Sigmoid colon (tissue), 7 donors: ENCODE results near the gene GTF2A1L. TPM values are rescaled to one million over a fixed set of nuclear protein-coding genes. Genes with fewer than 3 reads are reported as not detected.

Experiments
- DNase-seq: peaks from one replicate; pipeline ENCODE4 v3.0.0-alpha.2; 2019
- H3K27ac ChIP-seq, 4 donors: fragments of 200-600 bp; sonication (generic); one replicate each; pipeline ENCODE4 v1.5.1; 2016 to 2019; ENCODE audit warnings: mild to moderate bottlenecking in 1 of 4
- H3K27me3 ChIP-seq, 3 donors: fragments of 200-600 bp; sonication (generic); one replicate each; pipeline ENCODE4 v1.5.1; 2019; ENCODE audit warnings: mild to moderate bottlenecking in 1 of 3
- H3K36me3 ChIP-seq, 4 donors: fragments of 200-600 bp; sonication (generic); one replicate each; pipeline ENCODE4 v1.5.1; 2016 to 2019
- H3K4me1 ChIP-seq, 4 donors: fragments of 200-600 bp; sonication (generic); one replicate each; pipeline ENCODE4 v1.5.1; 2017 to 2019
- H3K4me3 ChIP-seq, 4 donors: fragments of 200-600 bp; sonication (generic); one replicate each; pipeline ENCODE4 v1.5.1; 2017 to 2019; ENCODE audit warnings: mild to moderate bottlenecking in 2 of 4, moderate library complexity in 1 of 4
- H3K9me3 ChIP-seq, 4 donors: fragments of 200-600 bp in 3 of 4; sonication (generic) in 3 of 4; one replicate each; pipeline versions ENCODE4 v1.5.1 to v1.6.1; 2013 to 2019
- CTCF ChIP-seq, 4 experiments: fragments of 450-650 bp in 3 of 4; fragments of 200-600 bp in 1 of 4; IDR thresholded peaks; one replicate each; pipeline ENCODE4 v1.5.1; 2016 to 2019; ENCODE audit warnings: antibody characterized with exemption in 4 of 4, mild to moderate bottlenecking in 3 of 4, moderate library complexity in 2 of 4
- EP300 ChIP-seq, 4 donors: sonication (generic); formaldehyde crosslinking; IDR thresholded peaks; one replicate each; pipeline ENCODE4 v1.6.1; 2017; ENCODE audit warnings: antibody characterized with exemption in 4 of 4
- POLR2A ChIP-seq, 2 donors: fragments of 450-650 bp; IDR thresholded peaks; one replicate each; pipeline ENCODE4 v1.6.1; 2016; ENCODE audit warnings: antibody characterized with exemption in 2 of 2, mild to moderate bottlenecking in 2 of 2, moderate library complexity in 2 of 2
- POLR2AphosphoS5 ChIP-seq, 4 donors: sonication (generic); formaldehyde crosslinking; IDR thresholded peaks; one replicate each; pipeline ENCODE4 v1.6.1; 2017; ENCODE audit warnings: antibody characterized with exemption in 4 of 4
- whole genome bisulfite sequencing, 2 donors: extraction: QIAGEN DNeasy Blood & Tissue Kit; methylation state at CpG; one replicate each; pipeline ENCODE4 v1.1.7; 2013; 5-methylcytosine and 5-hydroxymethylcytosine counted together
- intact Hi-C: fragments of 100-400 bp; cut with DNase I; formaldehyde crosslinking; loops from one replicate; pipeline ENCODE4 v1.15.1; 2023
- polyA plus RNA-seq, 3 donors: library from polyadenylated mRNA; stranded (reverse); fragments of 200-250 nt; gene quantifications; one replicate each; pipeline ENCODE4 v1.2.3, GENCODE V29; 2013
- total RNA-seq, 4 donors: library from RNA; depleted of rRNA; stranded (reverse); fragments of >200 nt; gene quantifications; one replicate each; pipeline ENCODE4 v1.1.0, GENCODE V29; 2016
- donor health status: healthy with polysubstance abuse.
- donor health status: Bipolar disorder and iron deficiency.
- donor health status: healthy.

The GTF2A1L gene
- total and polyA plus RNA-seq, 7 donors, result 0.66 to 105 (median 26.2) TPM; not detected in 1

- 73 to 90% methylated on average over 2 of the region's 2 CpGs for WGBS, 2 donors
- Histone ChIP-seq H3K36me3 (no peaks in the 10 kb centered on the region), H3K4me3 (no peak overlapping the region), H3K9me3 (no peaks in the 10 kb centered on the region), H3K4me1 (no peaks in the 10 kb centered on the region), H3K27me3 (peaks cover 0 to 26% (median 0%) of the 10 kb centered on the region in 3 donors), H3K27ac (peak overlapping the region in 1 of 4 donors; percentile 40)
- intact Hi-C loops, result no loop called here
- no peak for DNase-seq
- no peak for TF ChIP-seq CTCF (IDR thresholded peaks at IDR 0.05)
Measured at GRCh38 chr2:48724278-48724677, 106.6 kb downstream of the GTF2A1L start.

- intact Hi-C loops, result loop anchor here (5.0 kb wide), 1 partner anchor 124 kb away; no protein-coding TSS in a partner anchor
- no peak for DNase-seq
- H3K36me3 ChIP-seq, result no peaks in the 10 kb centered on the region
- TF ChIP-seq CTCF (IDR thresholded peaks at IDR 0.05) (no peak), POLR2AphosphoS5 (IDR thresholded peaks at IDR 0.05) (no peak), POLR2A (IDR thresholded peaks at IDR 0.05) (no peak), EP300 (IDR thresholded peaks at IDR 0.05) (no peak)
- peak overlapping the region in 1 of 4 donors; percentile 41 for H3K27ac ChIP-seq
- H3K4me1 ChIP-seq, result no peaks in the 10 kb centered on the region
- peaks cover 0 to 12% (median 0%) of the 10 kb centered on the region in 3 donors for H3K27me3 ChIP-seq
- no peak overlapping the region for H3K4me3 ChIP-seq
- H3K9me3 ChIP-seq, result no peaks in the 10 kb centered on the region
- 78 to 83% methylated on average over 7 of the region's 7 CpGs for WGBS, 2 donors
Measured at GRCh38 chr2:48725696-48726494, 108.2 kb downstream of the GTF2A1L start.

- peaks cover 0 to 3% (median 0%) of the 10 kb centered on the region in 3 donors for H3K27me3 ChIP-seq
- no peak for DNase-seq
- H3K9me3 ChIP-seq, result no peaks in the 10 kb centered on the region
- TF ChIP-seq CTCF (IDR thresholded peaks at IDR 0.05) (no peak), POLR2AphosphoS5 (IDR thresholded peaks at IDR 0.05) (no peak), POLR2A (IDR thresholded peaks at IDR 0.05) (no peak), EP300 (IDR thresholded peaks at IDR 0.05) (no peak)
- intact Hi-C loops, result loop anchor here (5.0 kb wide), 1 partner anchor 125 kb away; no protein-coding TSS in a partner anchor
- no peak overlapping the region for H3K4me3 ChIP-seq
- peak overlapping the region in 1 of 4 donors; percentile 41 for H3K27ac ChIP-seq
- no peaks in the 10 kb centered on the region for H3K36me3 ChIP-seq
- 81 to 87% methylated on average over 2 of the region's 2 CpGs for WGBS, 2 donors
- H3K4me1 ChIP-seq, result peaks cover 0 to 2% (median under 1%) of the 10 kb centered on the region in 4 donors
Measured at GRCh38 chr2:48727560-48727959, 109.9 kb downstream of the GTF2A1L start.

- H3K27ac ChIP-seq, result peak overlapping the region in 1 of 4 donors; percentile 14
- intact Hi-C loops, result loop anchor here (5.0 kb wide), 1 partner anchor 126 kb away; no protein-coding TSS in a partner anchor
- H3K36me3 ChIP-seq, result no peaks in the 10 kb centered on the region
- H3K4me3 ChIP-seq, result no peak overlapping the region
- 92 to 93% methylated on average over 2 of the region's 2 CpGs for WGBS, 2 donors
- peaks cover 0 to 9% (median 7%) of the 10 kb centered on the region in 4 donors for H3K4me1 ChIP-seq
- DNase-seq, result no peak
- H3K9me3 ChIP-seq, result no peaks in the 10 kb centered on the region
- TF ChIP-seq POLR2A (IDR thresholded peaks at IDR 0.05), result no peak
- no peak for TF ChIP-seq POLR2AphosphoS5 (IDR thresholded peaks at IDR 0.05)
- no peak for TF ChIP-seq CTCF (IDR thresholded peaks at IDR 0.05)
- TF ChIP-seq EP300 (IDR thresholded peaks at IDR 0.05), result no peak
- H3K27me3 ChIP-seq, result no peaks in the 10 kb centered on the region
Measured at GRCh38 chr2:48728295-48728694, 110.6 kb downstream of the GTF2A1L start.
